WTC11 (cell line): ENCODE measurements around the gene ZFC3H1. TPM values are rescaled to one million over a fixed set of nuclear protein-coding genes. Genes with fewer than 3 reads are reported as not detected.

Experiments used
- ATAC-seq: fragments of 200-7000 bp; cut with Tn5 transposase; 2 replicates; pipeline ENCODE4 v1.10.0; 2021; ENCODE audit warnings: mild to moderate bottlenecking, moderate library complexity
- CTCF ChIA-PET: fragments of 300-600 bp; sonication (Branson Sonifier 250); formaldehyde crosslinking; loops from one replicate; lab custom pipeline; 2021; ENCODE audit warnings: antibody characterized with exemption; lab: Charles Lee
- POLR2A ChIA-PET: fragments of 350-600 bp; sonication (Branson Sonifier 250); formaldehyde crosslinking; loops from one replicate; lab custom pipeline; 2021; ENCODE audit warnings: antibody characterized with exemption; lab: Charles Lee
- DNase-seq: peaks from one replicate; pipeline ENCODE4 v3.0.0; 2021; ENCODE audit warnings: low spot score
- H3K27ac Mint-ChIP-seq: 2 replicates; pipeline ENCODE4 v1.8.0; 2021; ENCODE audit warnings: mixed read lengths
- H3K27me3 Mint-ChIP-seq: 2 replicates; pipeline ENCODE4 v1.8.0; 2021; ENCODE audit warnings: low read depth, mild to moderate bottlenecking, moderate library complexity, mixed read lengths
- H3K36me3 Mint-ChIP-seq: 2 replicates; pipeline ENCODE4 v1.8.0; 2021; ENCODE audit warnings: mixed read lengths
- H3K4me1 Mint-ChIP-seq: 2 replicates; pipeline ENCODE4 v1.8.0; 2022; ENCODE audit warnings: mixed read lengths
- H3K4me3 Mint-ChIP-seq: 2 replicates; pipeline ENCODE4 v1.8.0; 2021; ENCODE audit warnings: mild to moderate bottlenecking, moderate library complexity, mixed read lengths
- H3K9me3 Mint-ChIP-seq: 2 replicates; pipeline ENCODE4 v1.8.0; 2021; ENCODE audit warnings: mixed read lengths
- ATF1 ChIP-seq: sonication (generic); formaldehyde crosslinking; IDR thresholded peaks from 2 replicates; pipeline ENCODE4 v1.8.1; 2023; ENCODE audit warnings: mild to moderate bottlenecking, moderate library complexity, missing genetic modification reagents
- CREM ChIP-seq: sonication (generic); formaldehyde crosslinking; IDR thresholded peaks from 2 replicates; pipeline ENCODE4 v1.8.1; 2022; ENCODE audit warnings: mild to moderate bottlenecking, missing genetic modification reagents, moderate library complexity
- ETV6 ChIP-seq: sonication (generic); formaldehyde crosslinking; IDR thresholded peaks from 2 replicates; pipeline ENCODE4 v1.8.1; 2022; ENCODE audit warnings: mild to moderate bottlenecking, missing genetic modification reagents
- FOXJ3 ChIP-seq: sonication (generic); formaldehyde crosslinking; IDR thresholded peaks from 2 replicates; pipeline ENCODE4 v1.9.0; 2021; ENCODE audit warnings: missing genetic modification reagents, mild to moderate bottlenecking, borderline replicate concordance
- FOXP1 ChIP-seq: sonication (generic); formaldehyde crosslinking; IDR thresholded peaks from 2 replicates; pipeline ENCODE4 v1.8.0; 2022; ENCODE audit warnings: missing genetic modification reagents, mild to moderate bottlenecking, moderate library complexity, borderline replicate concordance
- HMGA2 ChIP-seq: fragments of 250-450 bp; sonication (Bioruptor Pico); IDR thresholded peaks from 2 replicates; pipeline ENCODE4 v1.4.0; 2021; ENCODE audit warnings: mild to moderate bottlenecking, moderate library complexity
- IRF2 ChIP-seq: sonication (generic); formaldehyde crosslinking; IDR thresholded peaks from 2 replicates; pipeline ENCODE4 v1.8.0; 2022; ENCODE audit warnings: low read depth, missing genetic modification reagents, borderline replicate concordance
- NFYB ChIP-seq: sonication (generic); formaldehyde crosslinking; conservative IDR thresholded peaks from 2 replicates; pipeline ENCODE4 v1.8.0; 2022; ENCODE audit warnings: low read depth, missing genetic modification reagents
- NR1H2 ChIP-seq: sonication (generic); formaldehyde crosslinking; IDR thresholded peaks from 2 replicates; pipeline ENCODE4 v1.9.0; 2021; ENCODE audit warnings: mild to moderate bottlenecking, moderate library complexity, missing genetic modification reagents
- NR3C1 ChIP-seq: sonication (generic); formaldehyde crosslinking; conservative IDR thresholded peaks from 2 replicates; pipeline ENCODE4 v1.8.1; 2023; ENCODE audit warnings: low read depth, mild to moderate bottlenecking, missing genetic modification reagents
- STAT6 ChIP-seq: sonication (generic); formaldehyde crosslinking; conservative IDR thresholded peaks from 2 replicates; pipeline ENCODE4 v1.8.1; 2023; ENCODE audit warnings: mild to moderate bottlenecking, low read depth, missing genetic modification reagents, moderate library complexity
- USF2 ChIP-seq: sonication (generic); formaldehyde crosslinking; IDR thresholded peaks from 2 replicates; pipeline ENCODE4 v1.8.1; 2023; ENCODE audit warnings: mild to moderate bottlenecking, missing genetic modification reagents, moderate library complexity
- ZMAT4 ChIP-seq: fragments of 250-450 bp; sonication (Bioruptor Pico); IDR thresholded peaks from 2 replicates; pipeline ENCODE4 v1.9.0; 2021; ENCODE audit warnings: mild to moderate bottlenecking
- ZNF532 ChIP-seq: fragments of 250-450 bp; sonication (Bioruptor Pico); IDR thresholded peaks from 2 replicates; pipeline ENCODE4 v1.9.0; 2021; ENCODE audit warnings: mild to moderate bottlenecking, borderline replicate concordance
- ZNF671 ChIP-seq: fragments of 250-450 bp; sonication (Bioruptor Pico); IDR thresholded peaks from 2 replicates; pipeline ENCODE4 v1.8.0; 2021; ENCODE audit warnings: mild to moderate bottlenecking
- total RNA-seq: library from RNA; stranded (reverse); gene quantifications from 3 replicates; pipeline ENCODE4 v1.2.3, GENCODE V29; 2021
- TF ChIP-seq, protein P1 (sequence below): sonication (generic); formaldehyde crosslinking; IDR thresholded peaks from 2 replicates; pipeline ENCODE4 v1.8.0; 2022; ENCODE audit warnings: mild to moderate bottlenecking, missing genetic modification reagents
- TF ChIP-seq, protein P2 (sequence below): sonication (generic); formaldehyde crosslinking; IDR thresholded peaks from 2 replicates; pipeline ENCODE4 v1.8.1; 2023; ENCODE audit warnings: mild to moderate bottlenecking, moderate library complexity, missing genetic modification reagents
- TF ChIP-seq, protein P3 (sequence below): fragments of 200-600 bp; IDR thresholded peaks from 2 replicates; pipeline ENCODE4 v1.8.0; 2022; ENCODE audit warnings: antibody characterized with exemption

Gene ZFC3H1
- total RNA-seq, 1 experiment from 2014 or later: 33.9 TPM

GRCh38 chr12:71664411-71665089 lies 902 bp upstream of the ZFC3H1 start:
- Mint-ChIP-seq H3K27ac (peak overlapping the region; percentile 100), H3K9me3 (no peaks in the 10 kb centered on the region), H3K27me3 (no peaks in the 10 kb centered on the region), H3K4me1 (peaks cover 16% of the 10 kb centered on the region), H3K4me3 (peak overlapping the region; percentile 91), H3K36me3 (peaks cover 11% of the 10 kb centered on the region)
- no peak for ATAC-seq
- CTCF ChIA-PET: interaction anchor here (1.0 to 2.7 kb wide), 8 partner anchors 22 to 90 kb away, joined by 3 to 30 read pairs (median 4); partner anchors contain the start of genes RAB21 and TMEM19
- POLR2A ChIA-PET: interaction anchor here (0.8 to 3.0 kb wide), 9 partner anchors 10 to 90 kb away, joined by 3 to 45 read pairs (median 7); partner anchors contain the start of genes RAB21 and TMEM19
- TF ChIP-seq ZNF532 (CRISPR knock-in tag) (no peak), CREM (CRISPR knock-in tag) (no peak), ETV6 (CRISPR knock-in tag) (0 out of 2 replicates have a peak, but pooled peaks have one; percentile 37), STAT6 (no peak), ZMAT4 (CRISPR knock-in tag) (no peak)
- TF ChIP-seq, protein P1, sequence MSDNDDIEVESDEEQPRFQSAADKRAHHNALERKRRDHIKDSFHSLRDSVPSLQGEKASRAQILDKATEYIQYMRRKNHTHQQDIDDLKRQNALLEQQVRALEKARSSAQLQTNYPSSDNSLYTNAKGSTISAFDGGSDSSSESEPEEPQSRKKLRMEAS (CRISPR knock-in tag): 0 out of 2 replicates have a peak, but pooled peaks have one; percentile 25
- DNase-seq: no peak

DNA sequence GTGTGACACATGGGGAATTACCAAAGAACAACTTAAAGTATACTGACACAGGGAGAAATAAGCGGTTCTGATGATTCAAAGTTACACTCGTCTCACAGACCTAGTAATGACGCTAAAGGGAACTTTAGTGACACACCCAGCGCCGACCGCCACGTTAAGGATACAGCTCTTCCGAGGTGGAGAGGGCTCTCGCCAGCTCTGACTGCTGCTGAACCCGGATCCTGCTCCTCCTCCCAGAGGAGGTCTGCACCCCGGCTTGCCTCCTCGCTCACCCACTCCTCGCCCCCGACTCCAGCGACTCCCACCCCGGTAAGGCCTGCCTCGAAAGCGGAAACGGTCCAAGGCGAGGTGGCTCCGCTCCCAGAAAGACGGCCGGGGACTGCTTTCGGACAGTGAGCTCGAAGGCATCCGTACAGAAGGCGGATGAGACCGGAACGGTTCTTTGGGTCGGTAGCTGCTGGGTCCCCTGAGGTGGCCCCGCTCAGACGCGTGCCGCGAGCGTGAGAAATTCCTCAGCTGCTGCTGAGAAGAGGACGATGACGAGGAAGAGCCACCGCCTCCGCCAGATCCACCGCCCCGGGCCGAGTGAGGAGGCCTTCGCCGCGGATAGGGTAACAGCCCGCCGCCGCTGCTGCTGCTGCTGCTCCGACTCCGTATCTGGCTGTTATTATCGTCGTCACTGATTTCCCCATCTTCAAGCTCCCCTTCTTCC lies 643 bp downstream of the ZFC3H1 start:
- H3K4me1 Mint-ChIP-seq: peaks cover 16% of the 10 kb centered on the region
- peak; percentile 8 for ATAC-seq
- H3K9me3 Mint-ChIP-seq: no peaks in the 10 kb centered on the region
- ChIA-PET POLR2A (interaction anchor here (0.7 to 3.0 kb wide), 12 partner anchors 10 to 224 kb away, joined by 3 to 45 read pairs (median 4); partner anchors contain the start of genes RAB21 and TMEM19), CTCF (interaction anchor here (0.8 to 2.7 kb wide), 5 partner anchors 26 to 88 kb away, joined by 3 to 30 read pairs (median 4); no protein-coding TSS in a partner anchor)
- peak overlapping the region; percentile 91 for H3K4me3 Mint-ChIP-seq
- peaks cover 24% of the 10 kb centered on the region for H3K36me3 Mint-ChIP-seq
- H3K27me3 Mint-ChIP-seq: no peaks in the 10 kb centered on the region
- H3K27ac Mint-ChIP-seq: peak overlapping the region; percentile 100
- peak; percentile 64 for DNase-seq
- no peak for TF ChIP-seq NR1H2
- TF ChIP-seq, protein P2, sequence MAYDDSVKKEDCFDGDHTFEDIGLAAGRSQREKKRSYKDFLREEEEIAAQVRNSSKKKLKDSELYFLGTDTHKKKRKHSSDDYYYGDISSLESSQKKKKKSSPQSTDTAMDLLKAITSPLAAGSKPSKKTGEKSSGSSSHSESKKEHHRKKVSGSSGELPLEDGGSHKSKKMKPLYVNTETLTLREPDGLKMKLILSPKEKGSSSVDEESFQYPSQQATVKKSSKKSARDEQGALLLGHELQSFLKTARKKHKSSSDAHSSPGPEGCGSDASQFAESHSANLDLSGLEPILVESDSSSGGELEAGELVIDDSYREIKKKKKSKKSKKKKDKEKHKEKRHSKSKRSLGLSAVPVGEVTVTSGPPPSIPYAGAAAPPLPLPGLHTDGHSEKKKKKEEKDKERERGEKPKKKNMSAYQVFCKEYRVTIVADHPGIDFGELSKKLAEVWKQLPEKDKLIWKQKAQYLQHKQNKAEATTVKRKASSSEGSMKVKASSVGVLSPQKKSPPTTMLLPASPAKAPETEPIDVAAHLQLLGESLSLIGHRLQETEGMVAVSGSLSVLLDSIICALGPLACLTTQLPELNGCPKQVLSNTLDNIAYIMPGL (CRISPR knock-in tag): peak; percentile 72; the same call in 1 of the 2 replicates
- TF ChIP-seq NR3C1: no peak
- no peak for TF ChIP-seq NFYB (CRISPR knock-in tag)
- TF ChIP-seq IRF2 (CRISPR knock-in tag): no peak
- TF ChIP-seq, protein P3, sequence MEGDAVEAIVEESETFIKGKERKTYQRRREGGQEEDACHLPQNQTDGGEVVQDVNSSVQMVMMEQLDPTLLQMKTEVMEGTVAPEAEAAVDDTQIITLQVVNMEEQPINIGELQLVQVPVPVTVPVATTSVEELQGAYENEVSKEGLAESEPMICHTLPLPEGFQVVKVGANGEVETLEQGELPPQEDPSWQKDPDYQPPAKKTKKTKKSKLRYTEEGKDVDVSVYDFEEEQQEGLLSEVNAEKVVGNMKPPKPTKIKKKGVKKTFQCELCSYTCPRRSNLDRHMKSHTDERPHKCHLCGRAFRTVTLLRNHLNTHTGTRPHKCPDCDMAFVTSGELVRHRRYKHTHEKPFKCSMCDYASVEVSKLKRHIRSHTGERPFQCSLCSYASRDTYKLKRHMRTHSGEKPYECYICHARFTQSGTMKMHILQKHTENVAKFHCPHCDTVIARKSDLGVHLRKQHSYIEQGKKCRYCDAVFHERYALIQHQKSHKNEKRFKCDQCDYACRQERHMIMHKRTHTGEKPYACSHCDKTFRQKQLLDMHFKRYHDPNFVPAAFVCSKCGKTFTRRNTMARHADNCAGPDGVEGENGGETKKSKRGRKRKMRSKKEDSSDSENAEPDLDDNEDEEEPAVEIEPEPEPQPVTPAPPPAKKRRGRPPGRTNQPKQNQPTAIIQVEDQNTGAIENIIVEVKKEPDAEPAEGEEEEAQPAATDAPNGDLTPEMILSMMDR: no peak
- TF ChIP-seq ZMAT4 (CRISPR knock-in tag): no peak
- TF ChIP-seq ZNF671: peak; percentile 32; the same call in 1 of the 2 replicates
- no peak for TF ChIP-seq HMGA2 (CRISPR knock-in tag)
- TF ChIP-seq USF2 (CRISPR knock-in tag): no peak
- peak; percentile 38; the same call in 1 of the 2 replicates for TF ChIP-seq FOXP1
- no peak for TF ChIP-seq FOXJ3 (CRISPR knock-in tag)
- 0 out of 2 replicates have a peak, but pooled peaks have one; percentile 63 for TF ChIP-seq ATF1 (CRISPR knock-in tag)
